Peyer's patch (tissue), 4 donors: ENCODE data around the gene RAB8B. TPM values are rescaled to one million over a fixed set of nuclear protein-coding genes. Genes with fewer than 3 reads are reported as not detected.
A peak's percentile ranks its signal among the peaks of the same experiment; 100 is the strongest.

Source experiments
- DNase-seq, 3 donors: peaks; one replicate each; pipeline ENCODE4 v3.0.0-alpha.2; 2017 to 2019
- H3K27ac ChIP-seq, 4 donors: fragments of 200-600 bp; sonication (generic); one replicate each; pipeline ENCODE4 v1.5.1; 2016 to 2019
- H3K27me3 ChIP-seq, 2 donors: fragments of 200-600 bp; sonication (generic); one replicate each; pipeline ENCODE4 v1.5.1; 2019
- H3K36me3 ChIP-seq, 3 donors: fragments of 200-600 bp; sonication (generic); one replicate each; pipeline ENCODE4 v1.5.1; 2016 to 2019
- H3K4me1 ChIP-seq, 4 donors: fragments of 200-600 bp; sonication (generic); one replicate each; pipeline ENCODE4 v1.5.1; 2016 to 2019
- H3K4me3 ChIP-seq, 4 donors: fragments of 200-600 bp; sonication (generic); 1 replicate in 3 of 4; 2 replicates in 1 of 4; pipeline ENCODE4 v1.5.1; 2016 to 2019; ENCODE audit warnings: mild to moderate bottlenecking in 1 of 4
- H3K9me3 ChIP-seq, 4 donors: fragments of 200-600 bp; sonication (generic); one replicate each; pipeline ENCODE4 v1.5.1; 2016 to 2019; ENCODE audit warnings: mild to moderate bottlenecking in 1 of 4
- POLR2A ChIP-seq, 2 donors: fragments of 450-650 bp; IDR thresholded peaks; one replicate each; pipeline ENCODE4 v1.5.1; 2017; ENCODE audit warnings: antibody characterized with exemption in 2 of 2, mild to moderate bottlenecking in 2 of 2, moderate library complexity in 2 of 2
- total RNA-seq, 4 donors: library from RNA; depleted of rRNA; stranded (reverse); fragments of >200 nt; gene quantifications; one replicate each; pipeline ENCODE4 v1.1.0, GENCODE V29; 2016
- TF ChIP-seq, protein P1 (sequence below), 6 experiments: fragments of 450-650 bp in 4 of 6; fragments of 200-600 bp in 2 of 6; sonication (generic) in 1 of 6; IDR thresholded peaks; one replicate each; pipeline ENCODE4 v1.5.1; 2017 to 2019; ENCODE audit warnings: antibody characterized with exemption in 6 of 6, mild to moderate bottlenecking in 3 of 6, moderate library complexity in 1 of 6

Gene RAB8B
- total RNA-seq, 4 donors from 2014 or later: 11.7 to 35.5 (median 25.3) TPM

DNA sequence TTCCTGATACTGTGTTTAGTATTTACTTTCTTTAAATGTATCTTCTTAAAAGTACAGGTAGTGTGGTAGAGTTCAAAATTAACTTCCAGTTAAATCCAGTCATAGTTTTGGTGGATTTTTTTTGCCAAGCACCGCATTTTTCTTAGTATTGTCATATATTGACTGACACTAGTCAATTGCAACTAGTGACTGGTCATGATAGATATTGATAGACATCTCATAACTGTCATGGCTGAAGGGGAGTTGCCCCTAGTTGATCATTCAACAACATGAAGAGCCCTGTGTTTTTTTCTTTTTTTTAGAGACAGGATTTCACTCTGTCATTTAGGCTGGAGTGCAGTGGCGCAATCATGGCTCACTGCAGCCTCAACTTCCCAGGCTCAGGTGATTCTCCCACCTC lies 22.1 kb downstream of the RAB8B start:
- Histone ChIP-seq H3K27me3 (no peaks in the 10 kb centered on the region), H3K36me3 (no peaks in the 10 kb centered on the region), H3K4me1 (peaks cover 0 to 29% (median 8%) of the 10 kb centered on the region in 4 donors), H3K9me3 (no peaks in the 10 kb centered on the region), H3K27ac (peak overlapping the region in 3 of 4 donors; percentile 43 to 59 (median 59)), H3K4me3 (no peak overlapping the region)
- DNase-seq: no peak
- TF ChIP-seq, protein P1, sequence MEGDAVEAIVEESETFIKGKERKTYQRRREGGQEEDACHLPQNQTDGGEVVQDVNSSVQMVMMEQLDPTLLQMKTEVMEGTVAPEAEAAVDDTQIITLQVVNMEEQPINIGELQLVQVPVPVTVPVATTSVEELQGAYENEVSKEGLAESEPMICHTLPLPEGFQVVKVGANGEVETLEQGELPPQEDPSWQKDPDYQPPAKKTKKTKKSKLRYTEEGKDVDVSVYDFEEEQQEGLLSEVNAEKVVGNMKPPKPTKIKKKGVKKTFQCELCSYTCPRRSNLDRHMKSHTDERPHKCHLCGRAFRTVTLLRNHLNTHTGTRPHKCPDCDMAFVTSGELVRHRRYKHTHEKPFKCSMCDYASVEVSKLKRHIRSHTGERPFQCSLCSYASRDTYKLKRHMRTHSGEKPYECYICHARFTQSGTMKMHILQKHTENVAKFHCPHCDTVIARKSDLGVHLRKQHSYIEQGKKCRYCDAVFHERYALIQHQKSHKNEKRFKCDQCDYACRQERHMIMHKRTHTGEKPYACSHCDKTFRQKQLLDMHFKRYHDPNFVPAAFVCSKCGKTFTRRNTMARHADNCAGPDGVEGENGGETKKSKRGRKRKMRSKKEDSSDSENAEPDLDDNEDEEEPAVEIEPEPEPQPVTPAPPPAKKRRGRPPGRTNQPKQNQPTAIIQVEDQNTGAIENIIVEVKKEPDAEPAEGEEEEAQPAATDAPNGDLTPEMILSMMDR (IDR thresholded peaks at IDR 0.05): no peak
- TF ChIP-seq POLR2A (IDR thresholded peaks at IDR 0.05): no peak

DNA sequence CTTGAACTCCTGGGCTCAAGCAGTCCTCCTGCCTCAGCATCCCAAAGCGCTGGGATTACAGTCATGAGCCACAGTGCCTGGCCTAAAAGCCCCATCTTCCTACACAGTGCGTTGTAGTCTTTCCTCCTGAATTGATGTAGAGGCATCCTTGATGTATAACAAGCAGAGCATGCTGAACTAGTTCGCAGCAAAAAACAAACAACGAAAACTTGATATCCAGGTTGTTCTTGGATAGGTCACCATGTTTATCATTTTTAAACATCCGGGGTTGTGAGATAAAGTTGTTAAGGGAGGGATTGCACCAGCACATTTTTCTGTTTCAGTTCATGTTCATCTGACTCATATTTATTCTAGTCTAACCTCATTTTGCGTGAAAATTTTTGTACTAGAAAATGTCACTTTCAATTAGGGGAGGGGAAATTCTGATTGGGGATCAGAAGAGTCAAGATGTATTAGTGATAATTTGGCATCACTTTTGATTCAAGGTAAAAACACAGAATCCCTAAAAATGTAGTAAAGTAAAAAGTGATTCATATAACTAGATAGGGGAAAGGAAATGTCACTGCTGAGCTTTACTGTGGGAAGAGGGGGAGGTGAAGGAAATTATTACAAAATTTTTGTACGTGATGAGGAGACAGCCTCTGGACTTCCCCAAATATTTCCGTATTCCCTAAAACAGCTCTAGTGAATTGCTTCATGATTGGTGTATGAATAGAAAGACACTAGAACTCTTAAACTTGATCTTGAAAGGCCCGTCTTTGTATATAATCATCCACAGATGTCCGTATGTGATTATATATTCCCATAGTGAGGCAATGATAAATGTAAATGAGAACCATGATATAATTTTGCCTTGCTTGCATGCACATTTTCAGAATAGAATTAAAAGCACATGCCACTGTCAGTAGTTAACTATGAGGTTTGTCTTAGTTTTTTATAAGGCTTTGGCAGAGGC lies 22.9 kb downstream of the RAB8B start:
- H3K4me1 ChIP-seq: peaks cover 0 to 29% (median 8%) of the 10 kb centered on the region in 4 donors
- H3K36me3 ChIP-seq: no peaks in the 10 kb centered on the region
- no peaks in the 10 kb centered on the region for H3K9me3 ChIP-seq
- no peak overlapping the region for H3K4me3 ChIP-seq
- no peak for DNase-seq
- no peaks in the 10 kb centered on the region for H3K27me3 ChIP-seq
- H3K27ac ChIP-seq: peak overlapping the region; percentile 26 to 59 (median 51)
- TF ChIP-seq POLR2A (IDR thresholded peaks at IDR 0.05): no peak
- TF ChIP-seq, protein P1 (IDR thresholded peaks at IDR 0.05): no peak

DNA sequence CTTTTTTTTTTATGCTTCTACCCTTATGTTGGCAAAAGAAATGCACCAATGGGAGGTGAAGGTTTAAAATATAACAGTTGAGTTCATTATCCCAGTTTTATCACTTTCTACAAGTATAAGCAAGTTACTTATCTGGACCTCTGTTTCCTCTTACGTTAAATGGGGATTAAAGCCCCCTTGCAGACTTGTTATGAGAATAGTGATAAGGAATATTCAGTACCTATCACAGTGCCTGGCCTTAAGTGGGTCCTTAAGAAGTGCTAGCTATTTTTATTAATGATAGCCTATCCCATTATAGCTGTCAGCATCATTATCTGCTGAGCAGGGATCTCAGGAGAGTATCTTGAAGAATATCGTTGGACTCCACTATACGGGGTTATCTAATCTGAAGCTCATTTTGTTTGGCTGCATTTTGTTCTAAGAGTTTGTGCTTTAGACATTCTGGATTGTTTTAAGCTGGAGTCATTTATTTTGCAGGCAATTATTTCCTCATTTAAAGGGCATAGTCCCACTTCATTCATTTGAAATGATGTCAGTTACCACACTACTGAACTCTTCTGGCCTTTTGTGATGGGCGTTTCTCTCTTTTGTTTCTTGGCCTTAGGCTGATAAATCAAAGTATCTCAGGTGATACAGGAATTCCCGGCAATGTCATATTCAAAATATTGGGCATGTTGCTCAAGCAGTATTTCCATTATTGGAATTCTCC lies 28.8 kb downstream of the RAB8B start:
- Histone ChIP-seq H3K9me3 (no peaks in the 10 kb centered on the region), H3K4me3 (no peak overlapping the region), H3K27ac (peak overlapping the region in 3 of 4 donors; percentile 48 to 68 (median 60)), H3K27me3 (no peaks in the 10 kb centered on the region), H3K4me1 (peaks cover 0 to 37% (median 3%) of the 10 kb centered on the region in 4 donors), H3K36me3 (no peaks in the 10 kb centered on the region)
- DNase-seq: no peak
- TF ChIP-seq POLR2A (IDR thresholded peaks at IDR 0.05): no peak
- TF ChIP-seq, protein P1 (IDR thresholded peaks at IDR 0.05): no peak

DNA sequence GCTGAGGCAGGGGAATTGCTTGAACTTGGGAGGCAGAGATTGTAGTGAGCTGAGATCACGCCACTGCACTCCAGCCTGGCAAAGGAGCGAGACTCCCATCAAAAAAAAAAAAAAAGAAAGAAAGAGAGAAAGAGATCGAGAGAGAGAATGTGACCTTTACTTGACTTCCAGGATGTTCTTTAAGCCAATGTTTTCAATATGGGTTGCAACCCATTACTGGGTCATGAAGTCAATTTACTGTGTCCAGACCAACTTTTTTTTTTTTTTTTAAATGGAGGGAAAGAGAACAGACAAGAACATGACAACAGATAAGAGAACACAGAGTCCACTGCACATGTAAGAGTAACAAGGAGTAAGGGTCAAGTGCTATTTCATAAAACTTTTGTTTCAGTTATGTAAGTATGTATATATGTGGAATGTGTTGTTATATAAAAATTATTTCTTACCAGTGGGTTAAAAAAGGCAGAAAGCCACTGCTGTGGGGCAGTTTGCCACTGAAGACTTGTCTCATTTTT lies 29.8 kb downstream of the RAB8B start:
- H3K4me1 ChIP-seq: peaks cover 0 to 37% (median 0%) of the 10 kb centered on the region in 4 donors
- H3K9me3 ChIP-seq: no peaks in the 10 kb centered on the region
- no peaks in the 10 kb centered on the region for H3K36me3 ChIP-seq
- no peak overlapping the region for H3K4me3 ChIP-seq
- H3K27ac ChIP-seq: peak overlapping the region in 2 of 4 donors; percentile 29 to 60
- no peak for DNase-seq
- no peaks in the 10 kb centered on the region for H3K27me3 ChIP-seq
- no peak for TF ChIP-seq POLR2A (IDR thresholded peaks at IDR 0.05)
- TF ChIP-seq, protein P1 (IDR thresholded peaks at IDR 0.05): no peak

DNA sequence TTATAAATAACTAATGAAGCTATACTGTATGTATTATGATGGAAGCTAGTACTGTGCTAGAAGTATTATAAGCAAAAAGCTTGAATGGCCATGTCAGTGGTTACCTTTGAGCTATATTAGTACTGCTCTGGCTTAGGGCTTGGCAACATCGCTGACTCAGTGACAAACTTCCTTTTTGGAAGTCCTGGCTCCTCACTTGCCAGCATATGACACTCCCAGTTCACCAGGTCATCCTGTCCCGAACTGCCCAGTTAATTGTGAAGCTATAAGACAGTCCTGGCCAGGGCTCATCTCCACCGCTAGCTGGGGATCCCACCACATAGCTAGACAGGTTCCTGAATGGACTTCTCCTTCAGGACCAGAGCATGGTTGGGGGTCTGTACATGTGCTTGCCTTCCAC lies 31.9 kb downstream of the RAB8B start:
- H3K27ac ChIP-seq: no peak overlapping the region
- H3K27me3 ChIP-seq: no peaks in the 10 kb centered on the region
- H3K4me3 ChIP-seq: no peak overlapping the region
- no peaks in the 10 kb centered on the region for H3K36me3 ChIP-seq
- H3K4me1 ChIP-seq: peaks cover 0 to 37% (median 0%) of the 10 kb centered on the region in 4 donors
- TF ChIP-seq POLR2A (IDR thresholded peaks at IDR 0.05): no peak
- TF ChIP-seq, protein P1 (IDR thresholded peaks at IDR 0.05): no peak
- H3K9me3 ChIP-seq: no peaks in the 10 kb centered on the region
- peak in 1 of 3 donors; percentile 61 for DNase-seq
